Iris pigment epithelial cell (primary cell): Measurements from ENCODE around the gene CIT.
A peak's percentile ranks its signal among the peaks of the same experiment; 100 is the strongest.
"Not testable (repeated sequence)": the region's sequence is repeated elsewhere in the genome, so short reads cannot be mapped to it uniquely, and the experiment has no call there.

Experiments
- DNase-seq: peaks from one replicate; pipeline ENCODE4 v3.0.0-alpha.2; 2011; ENCODE audit warnings: low read depth

CIT gene

GRCh38 chr12:119674560-119674959, 202.6 kb downstream of the CIT start:
- DNase-seq: no peak

- DNase-seq: no peak
Measured at GRCh38 chr12:119673634-119674033, 203.5 kb downstream of the CIT start.

GRCh38 chr12:119672194-119672593, 204.9 kb downstream of the CIT start:
- no peak for DNase-seq

- no peak for DNase-seq
Measured at GRCh38 chr12:119671070-119671469, 206.1 kb downstream of the CIT start.

GRCh38 chr12:119669744-119670472, 207.2 kb downstream of the CIT start:
- no peak for DNase-seq

GRCh38 chr12:119668324-119668841, 208.7 kb downstream of the CIT start:
- DNase-seq: no peak

- DNase-seq: peak; percentile 98
Measured at GRCh38 chr12:119667577-119668323, 209.4 kb downstream of the CIT start, which contains the start of gene PRKAB1. PRKAB1 (plus strand) TSS chr12:119668133; CDS start chr12:119668245, 112 bp downstream.

GRCh38 chr12:119666900-119667576, 210.1 kb downstream of the CIT start:
- DNase-seq: no peak

GRCh38 chr12:119666226-119666795, 210.8 kb downstream of the CIT start:
- no peak for DNase-seq

- no peak for DNase-seq
Measured at GRCh38 chr12:119665164-119665929, 211.8 kb downstream of the CIT start.

GRCh38 chr12:119664642-119665041, 212.5 kb downstream of the CIT start:
- no peak for DNase-seq

GRCh38 chr12:119661882-119662281, 215.2 kb downstream of the CIT start:
- DNase-seq: no peak

GRCh38 chr12:119660076-119660475, 217.0 kb downstream of the CIT start:
- DNase-seq: no peak

GRCh38 chr12:119659289-119659897, 217.7 kb downstream of the CIT start:
- no peak for DNase-seq

- not testable (repeated sequence) for DNase-seq
Measured at GRCh38 chr12:119658166-119658565, 219.0 kb downstream of the CIT start.

- not testable (repeated sequence) for DNase-seq
Measured at GRCh38 chr12:119657001-119657400, 220.1 kb downstream of the CIT start.

- no peak for DNase-seq
Measured at GRCh38 chr12:119652665-119653064, 224.5 kb downstream of the CIT start.

- peak; percentile 10 for DNase-seq
Measured at GRCh38 chr12:119649202-119649808, 227.8 kb downstream of the CIT start.

- DNase-seq: no peak
Measured at GRCh38 chr12:119645535-119646059, 231.5 kb downstream of the CIT start.

- no peak for DNase-seq
Measured at GRCh38 chr12:119644930-119645329, 232.2 kb downstream of the CIT start.
